Occipital lobe (tissue), 2 donors: ENCODE results near the gene BRCC3. TPM values are rescaled to one million over a fixed set of nuclear protein-coding genes. Genes with fewer than 3 reads are reported as not detected.

ENCODE experiments used
- DNase-seq: peaks from one replicate; lab custom pipeline; 2025; lab: John Stamatoyannopoulos, UW
- total RNA-seq: library from RNA; depleted of rRNA; stranded (reverse); fragments of >200 nt; gene quantifications from one replicate; pipeline ENCODE4 v1.2.3, GENCODE V29; 2014

The BRCC3 gene
- total RNA-seq, 1 donor from 2014 or later = 15.6 TPM

GRCh38 chrX:155056877-155057792, 14.2 kb upstream of the BRCC3 start:
- DNase-seq = no peak

GRCh38 chrX:155061760-155062159, 9.5 kb upstream of the BRCC3 start:
- DNase-seq = no peak

- no peak for DNase-seq
These were observed 6.1 kb upstream of the BRCC3 start for GRCh38 chrX:155065035-155065734.

GRCh38 chrX:155068165-155068564, 3.1 kb upstream of the BRCC3 start:
- DNase-seq = no peak

- DNase-seq = no peak
These were observed 1.9 kb upstream of the BRCC3 start for GRCh38 chrX:155069414-155069813.

- DNase-seq = no peak
These were observed 1.3 kb upstream of the BRCC3 start for GRCh38 chrX:155070038-155070437.

GRCh38 chrX:155070663-155070974, 689 bp upstream of the BRCC3 start:
- no peak for DNase-seq

GRCh38 chrX:155071694-155072280, 479 bp downstream of the BRCC3 start:
- DNase-seq = no peak

- no peak for DNase-seq
These were observed 15.0 kb downstream of the BRCC3 start for GRCh38 chrX:155086202-155086840.

GRCh38 chrX:155086961-155087735, 15.8 kb downstream of the BRCC3 start:
- no peak for DNase-seq

- no peak for DNase-seq
These were observed 23.3 kb downstream of the BRCC3 start for GRCh38 chrX:155094468-155095061.

- no peak for DNase-seq
These were observed 34.6 kb downstream of the BRCC3 start for GRCh38 chrX:155105919-155106318.

- no peak for DNase-seq
These were observed 37.1 kb downstream of the BRCC3 start for GRCh38 chrX:155108427-155108826.

GRCh38 chrX:155112171-155112570, 40.9 kb downstream of the BRCC3 start:
- no peak for DNase-seq

GRCh38 chrX:155113097-155113496, 41.8 kb downstream of the BRCC3 start:
- DNase-seq = no peak

- DNase-seq = no peak
These were observed 44.0 kb downstream of the BRCC3 start for GRCh38 chrX:155115174-155115819.

GRCh38 chrX:155127465-155127864, 56.2 kb downstream of the BRCC3 start:
- no peak for DNase-seq

- no peak for DNase-seq
These were observed 56.6 kb downstream of the BRCC3 start for GRCh38 chrX:155127940-155128339.

- no peak for DNase-seq
These were observed 60.8 kb downstream of the BRCC3 start for GRCh38 chrX:155132110-155132509.

- DNase-seq = no peak
These were observed 62.9 kb downstream of the BRCC3 start for GRCh38 chrX:155134255-155134654.
